CD14-positive monocyte (primary cell): ENCODE data around the gene IGDCC3. TPM values are rescaled to one million over a fixed set of nuclear protein-coding genes. Genes with fewer than 3 reads are reported as not detected.

Experiments
- DNase-seq, 3 donors: peaks; one replicate each; pipeline ENCODE4 v3.0.0-alpha.2; 2011 to 2022
- H2AFZ ChIP-seq: 2 replicates; pipeline ENCODE4 v1.6.0; 2012; ENCODE audit warnings: mild to moderate bottlenecking, low read depth, low read length, inconsistent platforms; ENCODE audit not compliant: insufficient read depth, poor library complexity, severe bottlenecking
- H3K27ac ChIP-seq, 2 donors: 1 replicate in 1 of 2; 2 replicates in 1 of 2; pipeline ENCODE4 v1.5.1; 2012 to 2013; ENCODE audit warnings: low read length in 2 of 2, control low read depth in 1 of 2, inconsistent platforms in 1 of 2, low read depth in 1 of 2, mild to moderate bottlenecking in 1 of 2
- H3K27me3 ChIP-seq, 2 donors: one replicate each; pipeline versions ENCODE4 v1.6.0 to v1.6.1; 2011 to 2013; ENCODE audit warnings: low read length in 2 of 2; ENCODE audit not compliant: control insufficient read depth in 2 of 2, insufficient read depth in 2 of 2
- H3K36me3 ChIP-seq, 2 donors: replicated peaks in 1 of 2; 1 replicate in 1 of 2; 2 replicates in 1 of 2; pipeline versions ENCODE4 v1.5.1 to v1.6.1; 2012 to 2013; ENCODE audit warnings: low read length in 2 of 2, control low read depth in 1 of 2, inconsistent platforms in 1 of 2, mild to moderate bottlenecking in 1 of 2; ENCODE audit not compliant: insufficient read depth in 2 of 2, control insufficient read depth in 1 of 2
- H3K4me1 ChIP-seq, 2 donors: 1 replicate in 1 of 2; 2 replicates in 1 of 2; pipeline versions ENCODE4 v1.5.1 to v1.6.1; 2012 to 2013; ENCODE audit warnings: low read length in 2 of 2, control low read depth in 1 of 2, inconsistent platforms in 1 of 2, mild to moderate bottlenecking in 1 of 2, moderate library complexity in 1 of 2; ENCODE audit not compliant: insufficient read depth in 2 of 2, control insufficient read depth in 1 of 2
- H3K4me2 ChIP-seq: replicated peaks from 2 replicates; pipeline ENCODE3; 2012; ENCODE audit warnings: low read length, moderate library complexity, mild to moderate bottlenecking; ENCODE audit not compliant: poor library complexity, severe bottlenecking; ENCODE audit errors: extremely low read depth
- H3K4me3 ChIP-seq, 3 experiments: fragments of 200-600 bp in 1 of 3; sonication (generic) in 1 of 3; replicated peaks in 1 of 3; 1 replicate in 2 of 3; 2 replicates in 1 of 3; pipeline ENCODE4 v1.5.1; 2011 to 2013; ENCODE audit warnings: low read length in 3 of 3, mild to moderate bottlenecking in 3 of 3, control low read depth in 2 of 3, low read depth in 2 of 3, inconsistent platforms in 1 of 3, moderate library complexity in 1 of 3
- H3K79me2 ChIP-seq: 2 replicates; pipeline ENCODE4 v1.6.0; 2012; ENCODE audit warnings: mild to moderate bottlenecking, control low read depth, inconsistent platforms, low read length, moderate library complexity; ENCODE audit not compliant: insufficient read depth
- H3K9ac ChIP-seq: 2 replicates; pipeline ENCODE4 v1.6.0; 2017; ENCODE audit warnings: low read length, mild to moderate bottlenecking; ENCODE audit not compliant: insufficient read depth, poor library complexity, severe bottlenecking
- H3K9me3 ChIP-seq, 2 donors: replicated peaks in 1 of 2; 1 replicate in 1 of 2; 2 replicates in 1 of 2; pipeline versions ENCODE4 v1.5.1 to v1.6.1; 2012 to 2013; ENCODE audit warnings: low read length in 2 of 2, control low read depth in 1 of 2; ENCODE audit not compliant: control insufficient read depth in 1 of 2, insufficient read depth in 1 of 2
- H4K20me1 ChIP-seq: 2 replicates; pipeline ENCODE4 v1.6.0; 2012; ENCODE audit warnings: mild to moderate bottlenecking, low read length, control low read depth, moderate library complexity; ENCODE audit not compliant: insufficient read depth
- H3K27ac Mint-ChIP-seq, 7 donors: one replicate each; pipeline ENCODE4 v1.8.0; 2020; ENCODE audit warnings: mild to moderate bottlenecking in 7 of 7, mixed read lengths in 7 of 7, moderate library complexity in 6 of 7, inconsistent platforms in 2 of 7
- H3K27me3 Mint-ChIP-seq, 3 donors: one replicate each; pipeline ENCODE4 v1.8.0; 2021 to 2022; ENCODE audit warnings: low read depth in 3 of 3, mild to moderate bottlenecking in 3 of 3, mixed read lengths in 3 of 3, moderate library complexity in 3 of 3, inconsistent platforms in 1 of 3
- H3K36me3 Mint-ChIP-seq, 2 donors: one replicate each; pipeline ENCODE4 v1.8.0; 2020; ENCODE audit warnings: mixed read lengths in 2 of 2, inconsistent platforms in 1 of 2, mild to moderate bottlenecking in 1 of 2
- H3K4me1 Mint-ChIP-seq: one replicate; pipeline ENCODE4 v1.8.0; 2020; ENCODE audit warnings: mild to moderate bottlenecking, mixed read lengths
- H3K4me3 Mint-ChIP-seq, 2 donors: one replicate each; pipeline ENCODE4 v1.8.0; 2020; ENCODE audit warnings: mild to moderate bottlenecking in 2 of 2, mixed read lengths in 2 of 2, moderate library complexity in 1 of 2
- H3K9me3 Mint-ChIP-seq, 7 donors: one replicate each; pipeline ENCODE4 v1.8.0; 2020 to 2022; ENCODE audit warnings: mixed read lengths in 7 of 7, mild to moderate bottlenecking in 6 of 7, moderate library complexity in 6 of 7, inconsistent platforms in 2 of 7
- CTCF ChIP-seq: fragments of 200-600 bp; IDR thresholded peaks from one replicate; pipeline ENCODE4 v1.8.0; 2022; ENCODE audit warnings: antibody characterized with exemption, mild to moderate bottlenecking
- WGBS: methylation state at CpG from one replicate; pipeline ENCODE4 v1.1.5; 2013; ENCODE audit warnings: missing lambda C conversion rate; ENCODE audit not compliant: insufficient coverage; 5-methylcytosine and 5-hydroxymethylcytosine counted together
- intact Hi-C, 2 donors: fragments of 100-400 bp; cut with micrococcal nuclease; formaldehyde crosslinking; loops; one replicate each; pipeline versions ENCODE4 v1.15.0 to v1.15.1; 2023
- polyA plus RNA-seq, 3 donors: library from polyadenylated mRNA; depleted of rRNA in 1 of 3; unstranded in 2 of 3; stranded (reverse) in 1 of 3; fragments of 300-500 nt in 2 of 3; fragments of >200 nt in 1 of 3; fragmentation: Illumina TruSeq in 2 of 3; gene quantifications; 1 replicate in 2 of 3; 2 replicates in 1 of 3; pipeline ENCODE4 v1.2.3, GENCODE V29; 2012 to 2021

IGDCC3 gene
- polyA plus RNA-seq, 3 donors = not detected

- no peak overlapping the region for H2AFZ ChIP-seq
- no peak overlapping the region for H3K27ac Mint-ChIP-seq
- H3K4me3 ChIP-seq = no peak overlapping the region
- H3K27me3 Mint-ChIP-seq = peaks cover 0 to 5% (median 0%) of the 10 kb centered on the region in 3 donors
- H4K20me1 ChIP-seq = no peaks in the 10 kb centered on the region
- H3K4me3 Mint-ChIP-seq = no peak overlapping the region
- WGBS = 100% methylated on average over 6 of the region's 7 CpGs
- H3K4me2 ChIP-seq = no peak overlapping the region
- H3K27ac ChIP-seq = no peak overlapping the region
- no peaks in the 10 kb centered on the region for H3K79me2 ChIP-seq
- H3K36me3 ChIP-seq = no peaks in the 10 kb centered on the region
- no peaks in the 10 kb centered on the region for H3K9me3 ChIP-seq
- no peak overlapping the region for H3K9ac ChIP-seq
- intact Hi-C loops = loop anchor here (10.0 kb wide), 3 partner anchors 235 to 585 kb away; no protein-coding TSS in a partner anchor
- no peak for TF ChIP-seq CTCF
- H3K4me1 ChIP-seq = peaks cover 23 to 36% of the 10 kb centered on the region in 2 donors
- peaks cover 21% of the 10 kb centered on the region for H3K4me1 Mint-ChIP-seq
- H3K27me3 ChIP-seq = no peaks in the 10 kb centered on the region
- no peak for DNase-seq
- no peaks in the 10 kb centered on the region for H3K9me3 Mint-ChIP-seq
- H3K36me3 Mint-ChIP-seq = no peaks in the 10 kb centered on the region
These were observed 87.6 kb downstream of the IGDCC3 start for GRCh38 chr15:65290228-65290627.

- no peak overlapping the region for H3K4me3 ChIP-seq
- no peak for TF ChIP-seq CTCF
- no peaks in the 10 kb centered on the region for H3K9me3 Mint-ChIP-seq
- no peaks in the 10 kb centered on the region for H4K20me1 ChIP-seq
- no peaks in the 10 kb centered on the region for H3K36me3 ChIP-seq
- no peak overlapping the region for H3K4me2 ChIP-seq
- H3K27ac ChIP-seq = no peak overlapping the region
- H3K4me1 ChIP-seq = peaks cover 25 to 34% of the 10 kb centered on the region in 2 donors
- intact Hi-C loops = no loop called here
- WGBS = no CpG with 5 or more reads among the region's 7 CpGs
- H3K4me3 Mint-ChIP-seq = no peak overlapping the region
- no peaks in the 10 kb centered on the region for H3K9me3 ChIP-seq
- H3K27me3 Mint-ChIP-seq = peaks cover 0 to 5% (median 0%) of the 10 kb centered on the region in 3 donors
- peaks cover 22% of the 10 kb centered on the region for H3K4me1 Mint-ChIP-seq
- no peak for DNase-seq
- H3K27ac Mint-ChIP-seq = no peak overlapping the region
- H3K9ac ChIP-seq = no peak overlapping the region
- H3K79me2 ChIP-seq = no peaks in the 10 kb centered on the region
- H2AFZ ChIP-seq = no peak overlapping the region
- H3K27me3 ChIP-seq = no peaks in the 10 kb centered on the region
- H3K36me3 Mint-ChIP-seq = no peaks in the 10 kb centered on the region
These were observed 88.4 kb downstream of the IGDCC3 start for GRCh38 chr15:65289261-65289854.
